Endothelial cell of umbilical vein (primary cell): ENCODE data around the gene PIK3R1. TPM values are rescaled to one million over a fixed set of nuclear protein-coding genes. Genes with fewer than 3 reads are reported as not detected.

Source experiments
- BruUV-seq: library from RNA; stranded (reverse); fragments of 400-500 nt; replicated peaks from 2 replicates; lab custom pipeline; 2021; lab: Mats Ljungman, UMichigan
- CTCF ChIA-PET: fragments of 300-600, 350-600 bp; sonication (Branson Sonifier 250); formaldehyde crosslinking; loops from one replicate; lab custom pipeline; 2021; ENCODE audit warnings: antibody characterized with exemption, inconsistent platforms; lab: Charles Lee
- POLR2A ChIA-PET: fragments of 300-600, 350-600 bp; sonication (Branson Sonifier 250); formaldehyde crosslinking; loops from one replicate; lab custom pipeline; 2021; ENCODE audit warnings: antibody characterized with exemption, inconsistent platforms; lab: Charles Lee
- DNase-seq: peaks from one replicate; pipeline ENCODE4 v3.0.0-alpha.2; 2011; ENCODE audit warnings: low read depth, low spot score
- FAIRE-seq: peaks from 2 replicates; lab custom pipeline; 2011; peaks lifted over from hg19 to GRCh38; lab: Jason Lieb, UNC
- H2AFZ ChIP-seq: 2 replicates; pipeline ENCODE4 v1.6.0; 2012; ENCODE audit warnings: low read depth, low read length, control low read depth, inconsistent platforms
- H3K27ac ChIP-seq: 2 replicates; pipeline ENCODE4 v1.5.1; 2011; ENCODE audit warnings: low read depth, mild to moderate bottlenecking, control low read depth, low read length, moderate library complexity; ENCODE audit not compliant: insufficient read depth
- H3K27me3 ChIP-seq, 2 experiments: 2 replicates each; pipeline versions ENCODE4 v1.6.0 to v1.6.1; 2011; ENCODE audit warnings: low read length in 2 of 2, mixed read lengths in 1 of 2; ENCODE audit not compliant: control insufficient read depth in 2 of 2, insufficient read depth in 2 of 2
- H3K36me3 ChIP-seq, 2 experiments: 2 replicates in 1 of 2; 3 replicates in 1 of 2; pipeline ENCODE4 v1.5.1; 2011; ENCODE audit warnings: low read length in 2 of 2, mild to moderate bottlenecking in 1 of 2, moderate library complexity in 1 of 2; ENCODE audit not compliant: control insufficient read depth in 2 of 2, insufficient read depth in 2 of 2; ENCODE audit errors: extremely low read depth in 1 of 2
- H3K4me1 ChIP-seq: 3 replicates; pipeline ENCODE4 v1.5.1; 2011; ENCODE audit warnings: mild to moderate bottlenecking, low read length; ENCODE audit not compliant: control insufficient read depth, insufficient read depth; ENCODE audit errors: extremely low read depth
- H3K4me2 ChIP-seq: 2 replicates; pipeline ENCODE4 v1.6.1; 2011; ENCODE audit warnings: low read length, control low read depth, mixed read lengths; ENCODE audit not compliant: insufficient read depth
- H3K4me3 ChIP-seq, 3 experiments: fragments of 200-600 bp in 1 of 3; sonication (generic), shearing (Covaris generic) in 1 of 3; replicated peaks in 1 of 3; 2 replicates each; pipeline ENCODE4 v1.5.1; 2011 to 2016; ENCODE audit warnings: control low read depth in 3 of 3, low read length in 3 of 3, mild to moderate bottlenecking in 2 of 3, inconsistent platforms in 1 of 3, low read depth in 1 of 3, moderate library complexity in 1 of 3; ENCODE audit not compliant: insufficient read depth in 1 of 3
- H3K79me2 ChIP-seq: 2 replicates; pipeline ENCODE4 v1.6.0; 2012; ENCODE audit warnings: low read length, inconsistent platforms; ENCODE audit not compliant: control insufficient read depth, insufficient read depth
- H3K9ac ChIP-seq: replicated peaks from 2 replicates; pipeline ENCODE3; 2011; ENCODE audit warnings: low read length, control low read depth; ENCODE audit not compliant: insufficient read depth; ENCODE audit errors: extremely low read depth
- H3K9me1 ChIP-seq: replicated peaks from 3 replicates; pipeline ENCODE4 v1.6.0; 2011; ENCODE audit warnings: mild to moderate bottlenecking, low read length; ENCODE audit not compliant: control insufficient read depth, insufficient read depth; ENCODE audit errors: extremely low read depth
- H3K9me3 ChIP-seq: replicated peaks from 2 replicates; pipeline ENCODE4 v1.5.1; 2012; ENCODE audit warnings: low read length, inconsistent platforms; ENCODE audit not compliant: control insufficient read depth, insufficient read depth
- H4K20me1 ChIP-seq: replicated peaks from 2 replicates; pipeline ENCODE3; 2011; ENCODE audit warnings: mild to moderate bottlenecking, low read length; ENCODE audit not compliant: control insufficient read depth, insufficient read depth; ENCODE audit errors: extremely low read depth
- CTCF ChIP-seq, 2 donors: IDR thresholded peaks; 1 replicate in 1 of 2; 2 replicates in 1 of 2; pipeline ENCODE4 v1.5.1; 2011; ENCODE audit warnings: low read length in 2 of 2, mild to moderate bottlenecking in 2 of 2, moderate library complexity in 2 of 2, control low read depth in 1 of 2, inconsistent platforms in 1 of 2, low read depth in 1 of 2; ENCODE audit not compliant: insufficient read depth in 1 of 2; ENCODE audit errors: extremely low read depth in 1 of 2
- EZH2 ChIP-seq: IDR thresholded peaks from 2 replicates; pipeline ENCODE4 v1.6.1; 2012; ENCODE audit warnings: borderline replicate concordance, low read depth, mild to moderate bottlenecking, moderate library complexity, low read length, inconsistent platforms; ENCODE audit not compliant: severe bottlenecking
- FOS ChIP-seq: IDR thresholded peaks from 2 replicates; pipeline ENCODE4 v1.6.1; 2011; ENCODE audit warnings: mild to moderate bottlenecking, low read length, moderate library complexity, borderline replicate concordance; ENCODE audit not compliant: insufficient read depth
- GATA2 ChIP-seq: IDR thresholded peaks from 2 replicates; pipeline ENCODE4 v1.7.0; 2011; ENCODE audit warnings: low read depth, mild to moderate bottlenecking, moderate library complexity, mixed read lengths, low read length; ENCODE audit not compliant: insufficient read length, insufficient read depth
- JUN ChIP-seq: IDR thresholded peaks from 2 replicates; pipeline ENCODE4 v1.6.1; 2011; ENCODE audit warnings: borderline replicate concordance, low read depth; ENCODE audit not compliant: insufficient read length, insufficient read depth
- MAX ChIP-seq: IDR thresholded peaks from 2 replicates; pipeline ENCODE4 v1.6.1; 2011; ENCODE audit not compliant: insufficient read depth, insufficient read length
- MYC ChIP-seq: IDR thresholded peaks from one replicate; pipeline ENCODE4 v1.6.1; 2011; ENCODE audit warnings: mild to moderate bottlenecking, low read depth, low read length
- POLR2A ChIP-seq: IDR thresholded peaks from 2 replicates; pipeline ENCODE4 v1.6.1; 2012; ENCODE audit warnings: low read depth, mild to moderate bottlenecking, control low read depth, low read length
- POLR2AphosphoS5 ChIP-seq: IDR thresholded peaks from 2 replicates; pipeline ENCODE4 v1.6.1; 2012; ENCODE audit warnings: low read depth, mild to moderate bottlenecking, control low read depth, low read length, moderate library complexity; ENCODE audit not compliant: insufficient read depth
- dilution Hi-C: fragments of 300-500 bp; cut with MboI; formaldehyde crosslinking; loops from one replicate; pipeline ENCODE4 v1.15.0; 2019; ENCODE audit warnings: low sequenced_read_pairs; ENCODE audit not compliant: extremely low pct_ligation_motif_present
- intact Hi-C: fragments of 100-400 bp; cut with micrococcal nuclease; formaldehyde crosslinking; loops from one replicate; pipeline ENCODE4 v1.10.0; 2022
- polyA plus RNA-seq, 4 experiments: library from polyadenylated mRNA; depleted of rRNA in 3 of 4; stranded (reverse) in 3 of 4; unstranded in 1 of 4; fragments of >200 nt; gene quantifications; 2 replicates each; pipeline versions ENCODE4 v1.2.1 to v1.2.3, GENCODE V29; 2011 to 2012; ENCODE audit warnings: missing spikeins in 1 of 4
- total RNA-seq: library from RNA; stranded (reverse); gene quantifications from 2 replicates; pipeline ENCODE4 v1.2.3, GENCODE V29; 2021

PIK3R1 gene
- total and polyA plus RNA-seq, 2 donors (not counting 3 experiments of a cell fraction or from before 2014, with no cell fraction given): 2.8 to 30.0 TPM

GRCh38 chr5:68170826-68171558 is 44.6 kb upstream of the PIK3R1 start:
- no peak for DNase-seq
- H2AFZ ChIP-seq: no peak overlapping the region
- H3K9me1 ChIP-seq: no peaks in the 10 kb centered on the region
- ChIA-PET POLR2A (no interaction called here), CTCF (no interaction called here)
- no peak overlapping the region for H3K9ac ChIP-seq
- no peak overlapping the region for H3K4me2 ChIP-seq
- H3K27ac ChIP-seq: no peak overlapping the region
- TF ChIP-seq MAX (no peak), FOS (no peak)
- no peaks in the 10 kb centered on the region for H3K27me3 ChIP-seq
- BruUV-seq: no TSS peak
- H3K36me3 ChIP-seq: no peaks in the 10 kb centered on the region
- dilution Hi-C loops: no loop called here
- intact Hi-C loops: no loop called here
- H3K4me3 ChIP-seq: no peak overlapping the region
- H3K79me2 ChIP-seq: no peaks in the 10 kb centered on the region
- no peaks in the 10 kb centered on the region for H4K20me1 ChIP-seq
- H3K9me3 ChIP-seq: no peaks in the 10 kb centered on the region
- H3K4me1 ChIP-seq: no peaks in the 10 kb centered on the region
- FAIRE-seq: no peak

- intact Hi-C loops: no loop called here
- dilution Hi-C loops: no loop called here
- TF ChIP-seq MAX (no peak), EZH2 (no peak), POLR2A (no peak), FOS (no peak), CTCF (IDR thresholded peaks at IDR 0.05; ENCODE audit: extremely low read depth in 1 of 2, insufficient read depth in 1 of 2, low read depth in 1 of 2, low read length in 2 of 2) (no peak), MYC (no peak), POLR2AphosphoS5 (no peak), GATA2 (no peak), JUN (no peak)
- CTCF ChIA-PET: no interaction called here
- H3K27ac ChIP-seq: no peak overlapping the region
- FAIRE-seq (no peak), DNase-seq (no peak)
- no peak overlapping the region for H3K4me2 ChIP-seq
- POLR2A ChIA-PET: no interaction called here
- H3K9me3 ChIP-seq: no peaks in the 10 kb centered on the region
- no peaks in the 10 kb centered on the region for H3K79me2 ChIP-seq
- H3K27me3 ChIP-seq: no peaks in the 10 kb centered on the region
- H3K4me3 ChIP-seq: no peak overlapping the region
- no peaks in the 10 kb centered on the region for H4K20me1 ChIP-seq
- no peaks in the 10 kb centered on the region for H3K9me1 ChIP-seq
- no peak overlapping the region for H3K9ac ChIP-seq
- no TSS peak for BruUV-seq
- no peak overlapping the region for H2AFZ ChIP-seq
- no peaks in the 10 kb centered on the region for H3K4me1 ChIP-seq
- H3K36me3 ChIP-seq: no peaks in the 10 kb centered on the region
Measured at GRCh38 chr5:68172314-68172713, 43.2 kb upstream of the PIK3R1 start.
